CD8-positive, alpha-beta memory T cell (primary cell): ENCODE measurements around the gene NLRP9. TPM values are rescaled to one million over a fixed set of nuclear protein-coding genes. Genes with fewer than 3 reads are reported as not detected.

Experiments used
- CTCF ChIA-PET: fragments of 350-600 bp; sonication (Branson Sonifier 250); formaldehyde crosslinking; loops from one replicate; lab custom pipeline; 2021; ENCODE audit warnings: antibody characterized with exemption; lab: Charles Lee
- POLR2A ChIA-PET: fragments of 350-600 bp; sonication (Branson Sonifier 250); formaldehyde crosslinking; loops from one replicate; lab custom pipeline; 2021; ENCODE audit warnings: antibody characterized with exemption; lab: Charles Lee
- DNase-seq, 5 donors: peaks; one replicate each; pipeline versions ENCODE4 v3.0.0 to v3.0.0-alpha.2; 2020 to 2022; ENCODE audit warnings: mixed read lengths in 1 of 5
- H3K27ac ChIP-seq: one replicate; pipeline ENCODE4 v1.7.0; 2013; ENCODE audit warnings: low read depth, mild to moderate bottlenecking, low read length, moderate library complexity
- H3K27me3 ChIP-seq: 2 replicates; pipeline ENCODE4 v1.7.0; 2013; ENCODE audit warnings: low read length, mild to moderate bottlenecking; ENCODE audit not compliant: insufficient read depth, poor library complexity, severe bottlenecking
- H3K36me3 ChIP-seq: 2 replicates; pipeline ENCODE4 v1.7.0; 2013; ENCODE audit warnings: mild to moderate bottlenecking, low read length, moderate library complexity; ENCODE audit not compliant: insufficient read depth
- H3K4me1 ChIP-seq: 2 replicates; pipeline ENCODE4 v1.7.0; 2013; ENCODE audit warnings: mild to moderate bottlenecking, low read length, moderate library complexity; ENCODE audit not compliant: insufficient read depth
- H3K4me3 ChIP-seq: 2 replicates; pipeline ENCODE4 v1.7.0; 2013; ENCODE audit warnings: mild to moderate bottlenecking, low read length
- H3K9me3 ChIP-seq: 2 replicates; pipeline ENCODE4 v1.7.0; 2013; ENCODE audit warnings: mild to moderate bottlenecking, low read length
- H3K27ac Mint-ChIP-seq, 8 donors: one replicate each; pipeline ENCODE4 v1.8.0; 2020 to 2021; ENCODE audit warnings: mixed read lengths in 8 of 8, mild to moderate bottlenecking in 6 of 8, inconsistent platforms in 3 of 8, moderate library complexity in 3 of 8
- H3K27me3 Mint-ChIP-seq, 2 donors: one replicate each; pipeline ENCODE4 v1.8.0; 2020 to 2021; ENCODE audit warnings: mixed read lengths in 2 of 2, mild to moderate bottlenecking in 1 of 2, moderate library complexity in 1 of 2
- H3K36me3 Mint-ChIP-seq, 3 donors: one replicate each; pipeline ENCODE4 v1.8.0; 2020 to 2021; ENCODE audit warnings: mixed read lengths in 3 of 3, inconsistent platforms in 1 of 3, mild to moderate bottlenecking in 1 of 3
- H3K4me1 Mint-ChIP-seq, 3 donors: one replicate each; pipeline ENCODE4 v1.8.0; 2020 to 2021; ENCODE audit warnings: mixed read lengths in 3 of 3, inconsistent platforms in 1 of 3, mild to moderate bottlenecking in 1 of 3
- H3K4me3 Mint-ChIP-seq, 7 donors: one replicate each; pipeline ENCODE4 v1.8.0; 2020 to 2021; ENCODE audit warnings: mixed read lengths in 7 of 7, mild to moderate bottlenecking in 6 of 7, moderate library complexity in 4 of 7, inconsistent platforms in 2 of 7
- H3K9me3 Mint-ChIP-seq, 5 donors: one replicate each; pipeline ENCODE4 v1.8.0; 2020 to 2022; ENCODE audit warnings: mixed read lengths in 5 of 5, mild to moderate bottlenecking in 3 of 5, moderate library complexity in 2 of 5, inconsistent platforms in 1 of 5
- polyA plus RNA-seq: library from polyadenylated mRNA; unstranded; fragments of 300-500 nt; fragmentation: Illumina TruSeq; gene quantifications from one replicate; pipeline ENCODE4 v1.2.3, GENCODE V29; 2021
- total RNA-seq, 2 experiments: library from RNA; stranded (reverse); gene quantifications; one replicate each; pipeline ENCODE4 v1.2.3, GENCODE V29; 2021

Gene NLRP9
- total and polyA plus RNA-seq, 3 experiments from 2014 or later, result not detected

- Mint-ChIP-seq H3K27me3 (no peaks in the 10 kb centered on the region), H3K27ac (peak overlapping the region in 2 of 8 donors; percentile 29 to 41), H3K4me3 (no peak overlapping the region), H3K9me3 (no peaks in the 10 kb centered on the region), H3K36me3 (peaks cover 0 to 82% (median 0%) of the 10 kb centered on the region in 3 donors), H3K4me1 (peaks cover 9 to 61% (median 17%) of the 10 kb centered on the region in 3 donors)
- CTCF ChIA-PET, result no interaction called here
- peaks cover 45% of the 10 kb centered on the region for H3K36me3 ChIP-seq
- H3K27me3 ChIP-seq, result no peaks in the 10 kb centered on the region
- no peak overlapping the region for H3K4me3 ChIP-seq
- H3K4me1 ChIP-seq, result no peaks in the 10 kb centered on the region
- POLR2A ChIA-PET, result no interaction called here
- H3K27ac ChIP-seq, result no peak overlapping the region
- DNase-seq, result no peak
- H3K9me3 ChIP-seq, result no peaks in the 10 kb centered on the region
Measured at GRCh38 chr19:55683449-55684261, 54.5 kb downstream of the NLRP9 start.

DNA sequence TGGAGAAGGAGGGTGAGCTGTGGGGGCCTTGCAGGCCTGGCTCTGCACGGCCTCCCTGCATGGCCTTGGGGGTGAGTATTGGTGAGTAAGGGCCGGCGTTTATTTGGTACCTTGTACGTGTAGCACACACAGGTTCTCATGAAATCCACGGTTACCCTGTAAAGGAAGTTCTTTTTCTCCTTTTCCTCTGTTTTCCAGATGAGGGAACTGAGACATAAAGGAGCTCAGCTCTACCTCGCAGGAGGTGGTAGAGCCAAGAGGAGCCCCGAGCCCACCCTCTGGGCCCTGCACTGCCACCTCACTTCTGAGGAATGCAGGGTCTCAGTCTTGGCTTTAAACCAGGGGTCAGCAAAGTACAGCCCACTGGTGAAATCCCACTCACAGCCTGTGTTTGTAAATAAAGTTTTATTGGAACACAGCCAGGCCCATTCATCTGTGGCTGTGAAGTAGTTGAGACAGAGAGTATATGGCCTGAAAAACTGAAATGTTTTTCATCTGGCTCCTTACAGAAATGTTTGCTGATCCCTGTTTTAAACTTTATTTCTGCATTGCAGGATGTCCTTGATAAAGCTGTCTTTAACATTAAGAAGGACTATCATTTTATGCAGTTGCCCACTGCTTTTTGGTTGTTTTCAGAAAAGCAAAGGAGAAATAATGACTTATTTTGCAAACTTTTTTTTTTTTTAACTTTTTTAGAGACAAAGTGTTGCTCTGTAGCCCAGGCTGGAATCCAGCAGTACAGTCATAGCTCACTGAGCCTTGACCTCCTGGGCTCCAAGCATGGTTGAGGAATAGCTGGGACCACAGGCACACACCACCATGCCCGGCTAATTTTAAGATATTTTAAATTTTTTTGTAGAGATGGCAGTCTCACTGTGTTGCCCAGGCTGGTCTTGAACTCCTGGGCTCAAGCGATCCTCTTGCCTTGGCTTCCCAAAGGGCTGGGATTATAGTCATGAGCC lies 56.8 kb downstream of the NLRP9 start:
- H3K9me3 Mint-ChIP-seq, result no peaks in the 10 kb centered on the region

DNA sequence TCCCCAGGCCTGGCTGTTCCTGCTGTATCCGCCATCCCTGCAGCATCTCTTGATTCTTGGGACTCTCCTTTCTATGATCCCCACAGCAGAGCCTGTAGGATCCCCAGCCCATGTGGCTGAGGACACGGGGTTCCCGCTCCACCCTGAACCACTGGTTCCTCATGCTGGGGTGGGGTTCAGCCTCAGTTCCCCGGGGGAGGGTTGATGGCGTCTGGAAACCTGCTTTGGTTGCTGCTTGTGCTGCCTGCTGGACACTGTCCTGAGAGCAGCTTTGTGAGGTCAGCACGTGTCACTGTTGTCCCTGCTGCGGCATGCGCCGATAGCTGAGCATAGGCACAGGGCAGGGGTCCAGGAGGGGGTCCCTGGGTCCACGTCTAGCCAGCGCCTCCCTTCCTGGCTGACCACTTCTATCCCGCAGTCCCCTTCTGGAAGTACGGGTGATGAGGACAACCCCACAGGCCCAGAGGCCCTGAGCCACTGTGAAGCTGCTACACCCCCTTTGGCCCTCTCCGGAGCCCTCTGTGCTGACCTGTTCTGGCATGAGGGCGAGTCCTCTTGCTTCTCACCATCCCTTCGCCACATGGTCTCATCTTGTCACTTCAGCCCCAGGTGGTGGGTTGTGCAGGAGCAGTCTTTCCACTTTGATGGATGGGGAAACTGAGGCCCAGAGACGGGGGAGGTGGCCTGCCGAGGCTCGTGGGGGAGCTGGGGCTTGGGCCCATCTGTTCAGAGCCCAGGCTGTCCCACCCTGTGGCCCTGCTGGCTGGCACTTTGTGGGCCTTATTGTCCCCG lies 57.7 kb downstream of the NLRP9 start:
- H3K27ac Mint-ChIP-seq, result peak overlapping the region in 2 of 8 donors; percentile 17 to 88
- Histone ChIP-seq H3K4me3 (no peak overlapping the region), H3K9me3 (no peaks in the 10 kb centered on the region), H3K4me1 (peaks cover 23% of the 10 kb centered on the region), H3K27ac (no peak overlapping the region), H3K36me3 (peaks cover 41% of the 10 kb centered on the region), H3K27me3 (no peaks in the 10 kb centered on the region)
- no peak overlapping the region for H3K4me3 Mint-ChIP-seq
- ChIA-PET CTCF (no interaction called here), POLR2A (no interaction called here)
- DNase-seq, result no peak
- H3K27me3 Mint-ChIP-seq, result no peaks in the 10 kb centered on the region
- H3K36me3 Mint-ChIP-seq, result peaks cover 0 to 81% (median 7%) of the 10 kb centered on the region in 3 donors
- H3K4me1 Mint-ChIP-seq, result peaks cover 32 to 75% (median 38%) of the 10 kb centered on the region in 3 donors
- H3K9me3 Mint-ChIP-seq, result no peaks in the 10 kb centered on the region

More for the DNA sequence above, 56.8 kb downstream of the NLRP9 start:
- Histone ChIP-seq H3K9me3 (no peaks in the 10 kb centered on the region), H3K27me3 (no peaks in the 10 kb centered on the region), H3K4me3 (no peak overlapping the region), H3K36me3 (peaks cover 48% of the 10 kb centered on the region), H3K27ac (no peak overlapping the region), H3K4me1 (peaks cover 14% of the 10 kb centered on the region)
- Mint-ChIP-seq H3K27ac (peak overlapping the region in 4 of 8 donors; percentile 10 to 33 (median 20)), H3K36me3 (peaks cover 0 to 86% (median 7%) of the 10 kb centered on the region in 3 donors), H3K27me3 (no peaks in the 10 kb centered on the region), H3K4me1 (peaks cover 26 to 75% (median 34%) of the 10 kb centered on the region in 3 donors), H3K4me3 (no peak overlapping the region)
- DNase-seq, result no peak
- ChIA-PET POLR2A (interaction anchor here (0.7 kb wide), 1 partner anchor 1282 kb away, joined by 4 read pairs; no protein-coding TSS in a partner anchor), CTCF (no interaction called here)

DNA sequence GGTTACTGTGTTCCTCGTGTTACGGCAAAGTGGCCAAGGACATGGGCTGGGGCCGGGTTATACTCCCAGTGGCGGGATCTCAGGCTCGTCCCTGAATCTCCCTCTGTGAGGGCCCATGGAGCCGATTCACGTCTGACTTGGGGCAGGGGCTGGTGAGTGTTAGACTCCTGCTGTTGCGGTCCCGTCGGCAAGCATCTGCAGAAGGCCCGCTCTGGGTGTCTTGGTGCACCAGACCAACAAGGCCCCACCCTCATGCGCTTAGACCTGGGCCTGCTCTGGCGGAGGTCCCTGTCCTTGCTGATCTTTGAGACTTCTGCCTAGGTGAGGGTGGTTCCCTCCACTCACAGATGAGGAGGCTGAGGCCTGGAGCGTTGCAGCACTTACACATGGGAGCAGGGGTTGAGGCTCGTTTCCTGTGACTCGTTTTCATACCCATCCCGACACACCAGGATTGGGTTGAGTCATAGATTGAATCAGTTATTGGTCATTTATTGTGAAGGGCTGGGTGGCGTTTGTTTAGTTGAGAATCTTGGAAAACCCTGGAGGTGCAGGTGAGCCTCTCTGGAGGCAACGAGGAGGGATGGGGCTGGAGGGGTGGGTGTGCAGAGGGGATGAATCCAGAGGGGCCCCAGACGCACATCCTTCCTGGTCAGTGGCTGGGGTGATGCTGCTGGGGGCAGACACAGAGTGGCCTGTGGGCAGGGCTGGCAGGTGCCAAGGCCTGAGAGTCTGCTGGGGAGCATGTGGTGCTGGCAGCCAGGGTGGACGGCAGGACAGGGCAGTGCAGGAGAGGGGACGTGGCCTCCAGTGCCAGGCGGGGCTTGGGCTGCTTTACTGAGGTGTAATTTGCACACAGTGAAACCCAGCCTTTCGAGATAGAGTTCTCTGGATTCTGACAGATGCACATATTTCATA lies 58.6 kb downstream of the NLRP9 start:
- no peaks in the 10 kb centered on the region for H3K9me3 ChIP-seq
- H3K27me3 ChIP-seq, result no peaks in the 10 kb centered on the region
- no peaks in the 10 kb centered on the region for H3K9me3 Mint-ChIP-seq
- H3K27ac ChIP-seq, result no peak overlapping the region
- peak overlapping the region in 5 of 8 donors; percentile 21 to 66 (median 36) for H3K27ac Mint-ChIP-seq
- H3K4me3 Mint-ChIP-seq, result peak overlapping the region in 2 of 7 donors; percentile 27 to 54
- peaks cover 34 to 73% (median 41%) of the 10 kb centered on the region in 3 donors for H3K4me1 Mint-ChIP-seq
- no peak for DNase-seq
- peaks cover 0 to 74% (median 7%) of the 10 kb centered on the region in 3 donors for H3K36me3 Mint-ChIP-seq
- H3K4me1 ChIP-seq, result peaks cover 24% of the 10 kb centered on the region
- POLR2A ChIA-PET, result no interaction called here
- no peak overlapping the region for H3K4me3 ChIP-seq
- peaks cover 32% of the 10 kb centered on the region for H3K36me3 ChIP-seq
- CTCF ChIA-PET, result no interaction called here
- no peaks in the 10 kb centered on the region for H3K27me3 Mint-ChIP-seq

GRCh38 chr19:55678121-55678671 lies 60.0 kb downstream of the NLRP9 start:
- peaks cover 38 to 75% (median 41%) of the 10 kb centered on the region in 3 donors for H3K4me1 Mint-ChIP-seq
- H3K27ac ChIP-seq, result no peak overlapping the region
- H3K36me3 ChIP-seq, result peaks cover 28% of the 10 kb centered on the region
- H3K27ac Mint-ChIP-seq, result peak overlapping the region in 4 of 8 donors; percentile 28 to 98 (median 74)
- peaks cover 0 to 3% of the 10 kb centered on the region in 2 donors for H3K27me3 Mint-ChIP-seq
- H3K4me3 Mint-ChIP-seq, result peak overlapping the region in 1 of 7 donors; percentile 56
- H3K4me3 ChIP-seq, result no peak overlapping the region
- CTCF ChIA-PET, result no interaction called here
- H3K27me3 ChIP-seq, result no peaks in the 10 kb centered on the region
- no peaks in the 10 kb centered on the region for H3K9me3 Mint-ChIP-seq
- H3K36me3 Mint-ChIP-seq, result peaks cover 0 to 70% (median 9%) of the 10 kb centered on the region in 3 donors
- no peaks in the 10 kb centered on the region for H3K9me3 ChIP-seq
- peaks cover 27% of the 10 kb centered on the region for H3K4me1 ChIP-seq
- DNase-seq, result peak in 1 of 5 donors; percentile 4
- POLR2A ChIA-PET, result no interaction called here

- no peaks in the 10 kb centered on the region for H3K27me3 ChIP-seq
- H3K4me1 Mint-ChIP-seq, result peaks cover 38 to 77% (median 41%) of the 10 kb centered on the region in 3 donors
- peaks cover 27% of the 10 kb centered on the region for H3K4me1 ChIP-seq
- peaks cover 30% of the 10 kb centered on the region for H3K36me3 ChIP-seq
- H3K4me3 ChIP-seq, result no peak overlapping the region
- no peaks in the 10 kb centered on the region for H3K9me3 Mint-ChIP-seq
- H3K4me3 Mint-ChIP-seq, result peak overlapping the region; percentile 16 to 92 (median 56)
- POLR2A ChIA-PET, result no interaction called here
- H3K27ac ChIP-seq, result no peak overlapping the region
- CTCF ChIA-PET, result no interaction called here
- no peaks in the 10 kb centered on the region for H3K9me3 ChIP-seq
- H3K27ac Mint-ChIP-seq, result peak overlapping the region in 7 of 8 donors; percentile 28 to 98 (median 77)
- H3K36me3 Mint-ChIP-seq, result peaks cover 0 to 73% (median 9%) of the 10 kb centered on the region in 3 donors
- peaks cover 0 to 3% of the 10 kb centered on the region in 2 donors for H3K27me3 Mint-ChIP-seq
- no peak for DNase-seq
Measured at GRCh38 chr19:55677572-55678028, 60.6 kb downstream of the NLRP9 start.
